Measurements from ENCODE around the gene WWC1. TPM values are rescaled to one million over a fixed set of nuclear protein-coding genes. Genes with fewer than 3 reads are reported as not detected.

Gene WWC1
- total RNA-seq, 1 experiment from 2014 or later = 52.6 TPM

- H3K4me1 ChIP-seq (ENCODE audit: control insufficient read depth in 1 of 2, insufficient read depth in 2 of 2, low read length in 2 of 2) = peaks cover 21 to 30% of the 10 kb centered on the region in 2 experiments
- no peaks in the 10 kb centered on the region for H3K36me3 ChIP-seq (ENCODE audit: control insufficient read depth in 1 of 2, insufficient read depth in 2 of 2, low read length in 2 of 2)
- H3K79me2 ChIP-seq (ENCODE audit: insufficient read depth, low read length) = no peaks in the 10 kb centered on the region
- ATAC-seq (no peak), DNase-seq (ENCODE audit: low read depth, low spot score) (no peak)
- RAD21 ChIA-PET (ENCODE audit: low non-redundant PET in 1 of 2, low total read pairs in 2 of 2, uncharacterized antibody in 2 of 2, unreplicated experiment in 2 of 2) = interaction anchor here in 1 of 2 experiments (0.6 kb wide), 1 partner anchor 17 kb away, joined by 3 read pairs; no protein-coding TSS in a partner anchor
- no TSS peak for BruUV-seq (replicated peaks)
- H4K20me1 ChIP-seq (ENCODE audit: insufficient read depth) = no peaks in the 10 kb centered on the region
- H3K4me3 ChIP-seq (replicated peaks in 1 of 2; ENCODE audit: low read depth in 1 of 2, low read length in 2 of 2) = no peak overlapping the region
- H3K27me3 ChIP-seq (ENCODE audit: insufficient read depth, low read length) = no peaks in the 10 kb centered on the region
- no peak overlapping the region for H2AFZ ChIP-seq (ENCODE audit: low read depth, low read length, poor library complexity, severe bottlenecking)
- POLR2A ChIA-PET = no interaction called here
- H3K27ac ChIP-seq (ENCODE audit: low read depth, low read length) = no peak overlapping the region
- no peaks in the 10 kb centered on the region for H3K9me3 ChIP-seq (ENCODE audit: control insufficient read depth in 1 of 2, insufficient read depth in 1 of 2, low read depth in 1 of 2, low read length in 2 of 2)
- H3K4me2 ChIP-seq (ENCODE audit: low read length) = no peak overlapping the region
- CTCF ChIA-PET = no interaction called here
- TF ChIP-seq POLR2A (IDR thresholded peaks at IDR 0.05; ENCODE audit: borderline replicate concordance, extremely low read depth, insufficient read depth, insufficient read length) (no peak), ZFX (IDR thresholded peaks at IDR 0.05) (no peak), ZBTB33 (IDR thresholded peaks at IDR 0.05; ENCODE audit: extremely low read depth, insufficient replicate concordance, low read length) (no peak), FOSL1 (IDR thresholded peaks at IDR 0.05; ENCODE audit: low read depth) (no peak), RAD21 (IDR thresholded peaks at IDR 0.05; ENCODE audit: low read depth) (no peak), REST (IDR thresholded peaks at IDR 0.05; ENCODE audit: low read depth) (no peak), SIN3A (IDR thresholded peaks at IDR 0.05; ENCODE audit: low read depth) (no peak), CEBPB (IDR thresholded peaks at IDR 0.05; ENCODE audit: low read depth) (no peak), EGR1 (IDR thresholded peaks at IDR 0.05; ENCODE audit: low read depth) (no peak), ZNF274 (IDR thresholded peaks at IDR 0.05; ENCODE audit: low read depth, low read length) (no peak), POLR2AphosphoS5 (IDR thresholded peaks at IDR 0.05; ENCODE audit: low read depth, low read length) (no peak), EZH2 (IDR thresholded peaks at IDR 0.05) (no peak), MAX (IDR thresholded peaks at IDR 0.05) (no peak), SP1 (IDR thresholded peaks at IDR 0.05; ENCODE audit: low read depth) (no peak), YY1 (IDR thresholded peaks at IDR 0.05; ENCODE audit: extremely low read depth, insufficient replicate concordance, low read depth, low read length) (no peak), SRF (IDR thresholded peaks at IDR 0.05; ENCODE audit: low read depth) (no peak), EZH2phosphoT487 (IDR thresholded peaks at IDR 0.05; ENCODE audit: borderline replicate concordance) (no peak), TCF7L2 (IDR thresholded peaks at IDR 0.05; ENCODE audit: borderline replicate concordance, extremely low read depth, insufficient read depth, insufficient read length) (no peak), ELF1 (IDR thresholded peaks at IDR 0.05; ENCODE audit: borderline replicate concordance, low read depth) (no peak)
- intact Hi-C loops (cut with micrococcal nuclease) = no loop called here
- H3K9ac ChIP-seq (ENCODE audit: low read length) = no peak overlapping the region
- H3K9me2 ChIP-seq (ENCODE audit: insufficient read depth) = no peaks in the 10 kb centered on the region
These were observed 6.6 kb upstream of the WWC1 start for GRCh38 chr5:168284809-168285208.
